PC-9 (cell line): ENCODE results near the gene TGFBR1. TPM values are rescaled to one million over a fixed set of nuclear protein-coding genes. Genes with fewer than 3 reads are reported as not detected.
A peak's percentile ranks its signal among the peaks of the same experiment; 100 is the strongest.

Experiments used
- Bru-seq: library from RNA; stranded (reverse); fragments of 400-500 nt; gene quantifications from one replicate; lab custom pipeline; 2021; lab: Mats Ljungman, UMichigan
- BruChase-seq, 2 experiments: library from RNA; stranded (reverse); fragments of 400-500 nt; gene quantifications; one replicate each; lab custom pipeline; 2021; lab: Mats Ljungman, UMichigan
- BruUV-seq: library from RNA; stranded (reverse); fragments of 400-500 nt; replicated peaks from 2 replicates; lab custom pipeline; 2021; lab: Mats Ljungman, UMichigan
- CTCF ChIA-PET: fragments of 300-600 bp; sonication (Branson Sonifier 250); formaldehyde crosslinking; loops from one replicate; lab custom pipeline; 2022; ENCODE audit warnings: antibody characterized with exemption; lab: Charles Lee
- POLR2A ChIA-PET: fragments of 300-600 bp; sonication (Branson Sonifier 250); formaldehyde crosslinking; loops from one replicate; lab custom pipeline; 2022; ENCODE audit warnings: antibody characterized with exemption; ENCODE audit not compliant: unreplicated experiment; lab: Charles Lee
- DNase-seq, 2 experiments: peaks; one replicate each; pipeline versions ENCODE4 v3.0.0 to v3.0.0-alpha.2; 2015 to 2022; ENCODE audit warnings: mixed read lengths in 1 of 2
- H2AFZ ChIP-seq: fragments of 200-600 bp; sonication (generic); 2 replicates; pipeline ENCODE4 v1.8.1; 2017; ENCODE audit warnings: antibody characterized with exemption
- H3F3A ChIP-seq: fragments of 200-600 bp; sonication (generic); 2 replicates; pipeline ENCODE4 v1.8.1; 2017; ENCODE audit warnings: antibody characterized with exemption, mild to moderate bottlenecking, low read depth; ENCODE audit not compliant: insufficient read depth
- H3K27ac ChIP-seq: fragments of 200-600 bp; sonication (generic); 2 replicates; pipeline ENCODE4 v1.6.1; 2016; ENCODE audit warnings: mixed run types
- H3K27me3 ChIP-seq: fragments of 200-600 bp; sonication (generic); 2 replicates; pipeline ENCODE4 v1.6.1; 2016; ENCODE audit warnings: low read depth, mixed run types; ENCODE audit not compliant: insufficient read depth
- H3K36me3 ChIP-seq: fragments of 200-600 bp; sonication (generic); 2 replicates; pipeline ENCODE4 v1.6.1; 2016; ENCODE audit warnings: low read depth, mixed run types
- H3K4me1 ChIP-seq: fragments of 200-600 bp; sonication (generic); replicated peaks from 2 replicates; pipeline ENCODE4 v1.6.1; 2016; ENCODE audit warnings: mixed run types; ENCODE audit not compliant: insufficient read depth
- H3K4me2 ChIP-seq: fragments of 200-600 bp; sonication (generic); 2 replicates; pipeline ENCODE4 v1.6.1; 2017; ENCODE audit warnings: mixed run types
- H3K4me3 ChIP-seq: fragments of 200-600 bp; sonication (generic); 2 replicates; pipeline ENCODE4 v1.6.1; 2016; ENCODE audit warnings: mixed run types
- H3K79me2 ChIP-seq: fragments of 200-600 bp; sonication (generic); 2 replicates; pipeline ENCODE4 v1.6.1; 2017; ENCODE audit warnings: low read depth, mixed run types
- H3K9me2 ChIP-seq: fragments of 200-600 bp; sonication (generic); 2 replicates; pipeline ENCODE4 v1.8.1; 2017; ENCODE audit warnings: mild to moderate bottlenecking; ENCODE audit not compliant: insufficient read depth
- H3K9me3 ChIP-seq: fragments of 200-600 bp; sonication (generic); 2 replicates; pipeline ENCODE4 v1.8.1; 2016; ENCODE audit warnings: low read depth; ENCODE audit not compliant: insufficient read depth
- H4K20me1 ChIP-seq: fragments of 200-600 bp; sonication (generic); 2 replicates; pipeline ENCODE4 v1.8.1; 2017; ENCODE audit not compliant: insufficient read depth
- EZH2 ChIP-seq: fragments of 200-600 bp; sonication (generic); IDR thresholded peaks from 2 replicates; pipeline ENCODE4 v1.8.0; 2017; ENCODE audit warnings: antibody characterized with exemption, low read depth
- intact Hi-C: fragments of 100-400 bp; cut with micrococcal nuclease; formaldehyde crosslinking; loops from one replicate; pipeline ENCODE4 v1.10.0; 2022; ENCODE audit not compliant: unreplicated experiment
- long read RNA-seq: library from polyadenylated mRNA; stranded (forward); transcript quantifications from one replicate; pipeline ENCODE4 v2.0.0, GENCODE V29; 2022
- total RNA-seq: library from RNA; stranded (reverse); gene quantifications from 2 replicates; pipeline ENCODE4 v1.2.3, GENCODE V29; 2021
- TF ChIP-seq, protein P1 (sequence below): fragments of 200-600 bp; sonication (generic); conservative IDR thresholded peaks from 2 replicates; pipeline ENCODE4 v1.6.1; 2017; ENCODE audit warnings: mixed run types, antibody characterized with exemption, mild to moderate bottlenecking, moderate library complexity

TGFBR1 gene
- total RNA-seq (17.1 and 18.3 TPM in 2 replicates), Bru-seq, nascent RNA (percentile 72 among the genes with signal in this experiment), BruChase-seq, experiment 1, labeled RNA remaining after a 2-hour chase (percentile 79 among the genes with signal in this experiment), BruChase-seq, experiment 2, labeled RNA remaining after a 6-hour chase (percentile 89 among the genes with signal in this experiment)
- long read RNA-seq, full-length matches to known transcripts = 13 of 24 reads
- long read RNA-seq, partial matches to known transcripts = 0 of 24 reads
- long read RNA-seq, other reads (novel, unspliced or antisense) = 11 of 24 reads

GRCh38 chr9:99104459-99105151 is at the start of gene TGFBR1:
TGFBR1 (plus strand) TSS chr9:99105113; CDS start chr9:99105206, 93 bp downstream.
- Histone ChIP-seq H3K27ac (no peak within 1 kb of the TSS), H3K36me3 (no peaks in the 10 kb centered on the region), H3K4me3 (peak within 1 kb of the TSS; percentile 76), H2AFZ (peak within 1 kb of the TSS; percentile 81), H3K9me3 (no peaks in the 10 kb centered on the region; the same call in 1 of the 2 replicates), H3F3A (no peaks in the 10 kb centered on the region; the same call in 1 of the 2 replicates), H4K20me1 (peaks cover 14% of the 10 kb centered on the region; the same call in 1 of the 2 replicates), H3K4me1 (peaks cover 17% of the 10 kb centered on the region), H3K27me3 (no peaks in the 10 kb centered on the region), H3K4me2 (peak within 1 kb of the TSS; percentile 85), H3K79me2 (peaks cover 41% of the 10 kb centered on the region), H3K9me2 (no peaks in the 10 kb centered on the region)
- peak; percentile 77 to 97 for DNase-seq
- POLR2A ChIA-PET = interaction anchor here (0.6 to 0.8 kb wide), 9 partner anchors 84 to 1459 kb away, joined by 3 to 8 read pairs (median 6); no protein-coding TSS in a partner anchor
- no peak for TF ChIP-seq EZH2
- TF ChIP-seq, protein P1, sequence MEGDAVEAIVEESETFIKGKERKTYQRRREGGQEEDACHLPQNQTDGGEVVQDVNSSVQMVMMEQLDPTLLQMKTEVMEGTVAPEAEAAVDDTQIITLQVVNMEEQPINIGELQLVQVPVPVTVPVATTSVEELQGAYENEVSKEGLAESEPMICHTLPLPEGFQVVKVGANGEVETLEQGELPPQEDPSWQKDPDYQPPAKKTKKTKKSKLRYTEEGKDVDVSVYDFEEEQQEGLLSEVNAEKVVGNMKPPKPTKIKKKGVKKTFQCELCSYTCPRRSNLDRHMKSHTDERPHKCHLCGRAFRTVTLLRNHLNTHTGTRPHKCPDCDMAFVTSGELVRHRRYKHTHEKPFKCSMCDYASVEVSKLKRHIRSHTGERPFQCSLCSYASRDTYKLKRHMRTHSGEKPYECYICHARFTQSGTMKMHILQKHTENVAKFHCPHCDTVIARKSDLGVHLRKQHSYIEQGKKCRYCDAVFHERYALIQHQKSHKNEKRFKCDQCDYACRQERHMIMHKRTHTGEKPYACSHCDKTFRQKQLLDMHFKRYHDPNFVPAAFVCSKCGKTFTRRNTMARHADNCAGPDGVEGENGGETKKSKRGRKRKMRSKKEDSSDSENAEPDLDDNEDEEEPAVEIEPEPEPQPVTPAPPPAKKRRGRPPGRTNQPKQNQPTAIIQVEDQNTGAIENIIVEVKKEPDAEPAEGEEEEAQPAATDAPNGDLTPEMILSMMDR = no peak
- CTCF ChIA-PET = interaction anchor here (0.7 kb wide), 1 partner anchor 49 kb away, joined by 3 read pairs; no protein-coding TSS in a partner anchor
- BruUV-seq = no TSS peak
- intact Hi-C loops = loop anchor here (2.0 to 10.0 kb wide), 2 partner anchors 60 to 104 kb away; no protein-coding TSS in a partner anchor

GRCh38 chr9:99055384-99055783 is 49.5 kb upstream of the TGFBR1 start:
- H3K79me2 ChIP-seq = no peaks in the 10 kb centered on the region
- H3K4me1 ChIP-seq = peaks cover 84% of the 10 kb centered on the region
- peak; percentile 50 to 94 for DNase-seq
- H3F3A ChIP-seq = peaks cover 39% of the 10 kb centered on the region
- no peaks in the 10 kb centered on the region; the same call in 1 of the 2 replicates for H3K9me3 ChIP-seq
- intact Hi-C loops = loop anchor here (10.0 kb wide), 1 partner anchor 51 kb away; no protein-coding TSS in a partner anchor
- no peaks in the 10 kb centered on the region; the same call in 1 of the 2 replicates for H3K9me2 ChIP-seq
- H3K27me3 ChIP-seq = no peaks in the 10 kb centered on the region
- POLR2A ChIA-PET = interaction anchor here (0.6 kb wide), 1 partner anchor 103 kb away, joined by 6 read pairs; no protein-coding TSS in a partner anchor
- no peak for TF ChIP-seq EZH2
- TF ChIP-seq, protein P1 = no peak
- CTCF ChIA-PET = interaction anchor here (0.6 to 1.0 kb wide), 2 partner anchors 49 to 86 kb away, joined by 3 to 5 read pairs; partner anchors contain the start of gene TGFBR1
- H3K36me3 ChIP-seq = no peaks in the 10 kb centered on the region
- no peak overlapping the region for H3K4me3 ChIP-seq
- no peaks in the 10 kb centered on the region for H4K20me1 ChIP-seq
- H3K27ac ChIP-seq = peak overlapping the region; percentile 92
- H3K4me2 ChIP-seq = peak overlapping the region; percentile 56
- no TSS peak for BruUV-seq
- H2AFZ ChIP-seq = no peak overlapping the region

DNA sequence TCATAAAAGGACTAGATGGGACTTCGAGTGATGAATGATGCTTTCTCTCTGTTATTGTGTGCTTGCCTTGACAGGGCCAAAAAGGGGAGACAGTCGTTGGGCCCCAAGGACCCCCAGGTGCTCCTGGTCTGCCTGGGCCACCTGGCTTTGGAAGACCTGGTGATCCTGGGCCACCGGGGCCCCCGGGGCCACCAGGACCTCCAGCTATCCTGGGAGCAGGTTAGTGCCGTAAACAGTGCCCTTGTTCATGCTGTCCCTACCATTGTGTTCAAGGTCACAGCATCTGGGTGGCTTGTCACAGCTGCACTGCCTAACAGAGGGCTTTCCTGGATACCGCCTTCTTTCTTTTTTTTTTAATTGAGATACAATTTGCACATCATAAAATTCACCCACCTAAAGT is 48.7 kb upstream of the TGFBR1 start:
- intact Hi-C loops = loop anchor here (10.0 kb wide), 1 partner anchor 51 kb away; no protein-coding TSS in a partner anchor
- peaks cover 76% of the 10 kb centered on the region for H3K4me1 ChIP-seq
- no TSS peak for BruUV-seq
- H3K9me3 ChIP-seq = no peaks in the 10 kb centered on the region; the same call in 1 of the 2 replicates
- H3K4me3 ChIP-seq = no peak overlapping the region
- H3K27me3 ChIP-seq = no peaks in the 10 kb centered on the region
- H3K79me2 ChIP-seq = no peaks in the 10 kb centered on the region
- DNase-seq = no peak
- no peaks in the 10 kb centered on the region for H4K20me1 ChIP-seq
- no peaks in the 10 kb centered on the region; the same call in 1 of the 2 replicates for H3K9me2 ChIP-seq
- H3F3A ChIP-seq = peaks cover 31% of the 10 kb centered on the region
- H2AFZ ChIP-seq = no peak overlapping the region
- no peaks in the 10 kb centered on the region for H3K36me3 ChIP-seq
- CTCF ChIA-PET = interaction anchor here (0.6 kb wide), 1 partner anchor 85 kb away, joined by 5 read pairs; no protein-coding TSS in a partner anchor
- H3K4me2 ChIP-seq = peak overlapping the region; percentile 56
- POLR2A ChIA-PET = interaction anchor here (0.6 kb wide), 1 partner anchor 103 kb away, joined by 6 read pairs; no protein-coding TSS in a partner anchor
- TF ChIP-seq, protein P1 = no peak
- TF ChIP-seq EZH2 = no peak
- peak overlapping the region; percentile 92 for H3K27ac ChIP-seq
